Measurements from ENCODE around the gene CHCHD10. TPM values are rescaled to one million over a fixed set of nuclear protein-coding genes. Genes with fewer than 3 reads are reported as not detected.
"Not testable (repeated sequence)": the region's sequence is repeated elsewhere in the genome, so short reads cannot be mapped to it uniquely, and the experiment has no call there.

CHCHD10 gene
- total RNA-seq, 1 experiment from 2014 or later = 17.3 TPM

- no peak for DNase-seq (ENCODE audit: low spot score)
Measured at GRCh38 chr22:23750367-23750713, 17.4 kb downstream of the CHCHD10 start.

GRCh38 chr22:23749841-23750301, 17.9 kb downstream of the CHCHD10 start:
- DNase-seq (ENCODE audit: low spot score) = no peak

DNA sequence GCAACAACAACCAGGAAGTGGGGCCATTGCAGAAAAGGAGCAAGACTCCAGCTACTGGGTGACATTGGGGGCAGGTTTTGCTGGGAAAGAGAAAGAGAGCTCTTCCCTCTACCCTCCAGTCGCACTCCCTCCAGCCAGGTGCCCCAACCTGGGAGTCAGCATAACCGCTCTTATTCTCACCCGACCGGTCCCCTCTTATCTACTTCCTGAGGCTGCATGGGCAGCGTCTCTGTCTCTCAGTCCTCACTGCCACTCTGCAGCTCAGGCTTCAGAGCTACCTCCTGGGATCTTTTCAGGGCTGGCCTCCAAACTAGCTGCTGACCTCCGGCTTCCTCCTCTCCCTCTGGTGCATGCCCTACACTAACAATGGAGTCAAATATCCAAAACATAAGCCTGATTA, 22.0 kb downstream of the CHCHD10 start:
- no peak for DNase-seq (ENCODE audit: low spot score)

DNA sequence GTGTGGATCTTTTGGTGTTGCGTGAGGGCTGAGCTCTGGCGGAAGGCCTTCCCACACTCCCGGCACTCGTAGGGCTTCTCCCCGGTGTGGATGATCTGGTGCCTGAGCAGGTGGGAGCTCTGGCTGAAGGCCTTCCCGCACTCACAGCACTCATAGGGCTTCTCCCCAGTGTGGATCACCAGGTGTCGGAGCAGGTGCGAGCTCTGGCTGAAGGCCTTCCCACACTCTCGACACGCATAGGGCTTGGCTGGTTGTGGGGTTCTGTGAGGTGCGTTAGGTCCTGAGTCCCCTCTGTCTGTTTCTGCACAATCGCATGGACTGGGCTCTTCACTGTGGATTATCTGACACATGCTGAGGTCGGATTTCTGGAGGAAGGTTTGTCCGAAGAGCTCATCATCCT, 23.3 kb downstream of the CHCHD10 start:
- no peak for DNase-seq (ENCODE audit: low spot score)

DNA sequence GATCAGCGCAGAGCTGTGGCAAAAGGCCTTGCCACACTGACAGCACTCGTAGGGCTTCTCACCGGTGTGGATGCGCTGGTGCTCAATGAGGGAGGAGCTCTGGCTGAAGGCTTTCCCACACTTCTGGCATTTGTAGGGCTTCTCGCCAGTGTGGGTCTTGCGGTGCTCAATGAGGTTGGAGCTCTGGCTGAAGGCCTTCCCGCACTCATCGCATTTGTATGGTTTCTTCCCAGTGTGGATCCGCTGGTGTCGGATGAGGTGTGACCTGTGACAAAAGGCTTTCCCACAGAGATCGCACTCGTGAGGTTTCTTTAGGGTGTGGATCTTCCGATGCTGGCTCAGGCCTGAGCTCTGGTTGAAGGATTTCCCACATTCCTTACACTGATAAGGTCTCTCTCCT, 23.8 kb downstream of the CHCHD10 start:
- no peak for DNase-seq (ENCODE audit: low spot score)

DNA sequence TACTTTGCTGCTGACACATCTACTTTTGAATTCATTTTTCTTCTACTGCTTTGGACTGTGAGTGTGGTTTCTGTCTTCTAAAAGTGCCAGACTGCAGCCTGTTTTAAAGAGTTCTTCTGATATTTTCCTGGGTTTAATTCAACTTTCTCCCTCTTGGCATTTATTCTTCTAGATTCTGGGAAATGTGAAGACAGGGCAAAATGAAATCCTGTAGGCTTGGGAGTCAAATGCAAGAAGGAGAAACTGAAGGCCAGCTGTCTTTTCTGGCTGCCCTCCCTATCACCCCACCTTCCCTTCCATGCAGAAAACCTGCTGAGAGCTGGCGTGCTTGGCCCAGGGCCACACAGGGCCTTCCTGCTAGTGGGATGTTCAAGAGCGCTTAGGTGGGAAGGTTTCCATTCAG, 24.5 kb downstream of the CHCHD10 start:
- DNase-seq (ENCODE audit: low spot score) = no peak

GRCh38 chr22:23742505-23743264, 25.1 kb downstream of the CHCHD10 start:
- no peak for DNase-seq (ENCODE audit: low spot score)

GRCh38 chr22:23737696-23738095, 30.1 kb downstream of the CHCHD10 start:
- DNase-seq (ENCODE audit: low spot score) = no peak

DNA sequence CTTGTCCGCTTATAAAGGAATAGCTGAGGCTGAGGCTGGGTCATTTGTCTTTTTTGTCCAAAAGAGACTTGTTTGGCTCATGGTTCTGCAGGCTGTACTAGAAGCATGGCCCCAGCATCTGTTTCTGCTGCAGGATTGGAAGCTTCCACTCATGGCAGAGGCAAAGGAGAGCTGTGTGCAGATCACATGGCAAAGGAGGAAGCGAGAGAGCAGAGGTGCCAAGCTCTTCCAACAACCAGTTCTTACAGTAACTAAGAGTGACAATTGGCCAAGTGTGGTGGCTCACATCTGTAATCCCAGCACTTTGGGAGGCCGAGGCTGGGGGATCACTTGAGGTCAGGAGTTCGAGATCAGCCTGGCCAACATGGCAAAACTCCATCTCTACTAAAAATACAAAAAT, 39.7 kb downstream of the CHCHD10 start:
- not testable (repeated sequence) for DNase-seq (ENCODE audit: low spot score)

- no peak for DNase-seq (ENCODE audit: low spot score)
Measured at GRCh38 chr22:23722724-23723123, 45.0 kb downstream of the CHCHD10 start.

DNA sequence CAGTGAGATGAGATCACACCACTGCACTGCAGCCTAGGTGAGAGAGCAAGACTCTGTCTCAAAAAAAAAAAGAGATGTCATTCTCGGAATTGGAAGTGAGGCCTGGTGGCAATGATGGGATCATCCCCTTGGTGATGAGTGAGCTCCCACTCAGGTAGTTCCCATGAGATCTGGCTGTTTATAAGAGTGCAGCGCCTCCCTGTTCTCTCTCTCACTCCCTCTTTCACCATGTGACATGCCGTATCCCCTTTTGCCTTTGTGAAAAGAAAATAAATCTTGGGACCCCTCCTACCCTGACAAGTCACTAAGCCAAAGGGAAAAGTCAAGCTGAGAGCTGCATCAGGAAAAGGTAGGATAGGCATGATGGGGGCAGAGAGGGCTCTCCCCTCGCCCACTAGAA, 45.6 kb downstream of the CHCHD10 start:
- no peak for DNase-seq (ENCODE audit: low spot score)

GRCh38 chr22:23720855-23721254, 46.9 kb downstream of the CHCHD10 start:
- no peak for DNase-seq (ENCODE audit: low spot score)

DNA sequence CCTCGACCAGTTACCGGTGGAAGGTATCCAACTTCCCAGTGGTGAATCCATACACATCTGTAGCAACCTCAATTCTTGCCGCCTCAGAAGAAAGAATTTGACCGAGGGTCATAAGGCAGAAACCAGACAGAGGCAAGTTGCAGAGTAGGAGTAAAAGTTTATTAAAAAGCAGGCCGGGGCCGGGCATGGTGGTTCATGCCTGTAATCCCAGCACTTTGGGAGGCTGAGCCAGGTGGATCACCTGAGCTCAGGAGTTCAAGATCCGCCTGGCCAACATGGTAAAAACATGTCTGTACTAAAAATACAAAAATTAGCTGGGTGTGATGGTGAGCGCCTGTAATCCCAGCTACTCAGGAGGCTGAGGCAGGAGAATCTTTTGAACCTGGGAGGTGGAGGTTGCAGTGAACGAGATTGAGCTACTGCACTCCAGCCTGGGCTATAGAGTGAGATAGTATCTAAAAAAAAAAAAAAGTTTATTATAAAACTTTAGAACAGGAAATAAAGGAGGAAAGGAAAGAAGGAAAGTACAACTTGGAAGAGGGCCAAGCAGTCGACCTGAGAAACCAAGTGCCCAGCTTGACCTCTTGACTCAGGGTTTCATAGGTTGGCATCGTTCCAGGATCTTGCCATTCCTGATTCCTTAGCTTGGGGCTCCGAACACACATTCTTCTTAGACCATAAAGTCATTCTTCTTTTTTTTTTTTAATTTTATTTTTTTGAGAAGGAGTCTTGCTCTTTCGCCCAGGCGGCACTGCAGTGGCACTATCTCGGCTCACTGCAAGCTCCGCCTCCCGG, 49.2 kb downstream of the CHCHD10 start:
- DNase-seq (ENCODE audit: low spot score) = no peak

DNA sequence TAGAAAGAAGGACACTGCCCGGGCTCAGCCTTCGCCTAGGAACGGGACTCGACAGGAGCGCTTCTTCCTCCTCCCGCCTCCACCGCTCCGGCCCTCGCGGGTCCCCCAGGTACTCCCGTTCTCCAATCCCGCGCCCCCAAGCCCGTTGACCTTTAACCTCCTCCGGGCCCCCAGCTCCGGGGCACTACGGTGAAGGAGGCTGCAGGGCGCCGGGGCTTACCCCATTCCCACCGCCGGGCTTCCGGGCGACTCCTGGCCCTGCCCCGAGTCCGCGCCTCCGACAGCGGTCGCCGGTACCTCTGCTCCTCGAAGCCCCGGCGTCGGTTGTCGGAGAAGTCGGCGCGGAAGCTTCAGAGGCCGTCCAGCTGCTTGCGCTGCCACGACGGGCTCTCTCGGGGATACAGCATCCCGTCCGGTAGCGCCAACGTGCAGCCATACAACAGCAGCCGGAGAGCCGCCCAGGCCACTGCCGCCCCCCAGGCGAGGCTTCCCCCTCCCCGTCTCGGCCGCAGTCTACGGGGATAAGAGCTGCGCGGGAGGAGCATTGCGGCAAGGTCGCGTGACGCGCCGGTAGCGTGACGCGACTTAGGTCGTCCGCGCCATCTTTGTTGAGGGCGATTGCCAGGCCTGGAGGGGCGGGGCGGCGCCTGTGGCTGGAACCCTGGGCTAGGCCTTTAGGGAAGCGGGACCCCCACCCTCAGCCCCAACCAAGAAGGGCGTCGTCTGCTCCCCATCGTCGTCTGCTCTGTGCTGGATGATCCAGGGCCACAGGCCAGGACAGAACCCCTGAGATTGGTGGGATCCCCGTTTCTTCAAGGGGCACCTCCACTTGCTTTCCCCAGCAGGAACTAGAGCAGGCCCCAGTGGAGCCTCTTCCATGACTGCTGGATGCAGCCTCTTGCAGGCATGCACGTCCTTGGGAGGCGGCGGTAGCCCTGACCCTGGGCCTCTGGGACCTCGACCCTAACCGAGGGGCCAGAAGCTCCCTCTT, 50.7 kb downstream of the CHCHD10 start:
- DNase-seq (ENCODE audit: low spot score) = peak; percentile 48

Other genes starting within 250 kb of the CHCHD10 start
- not detected in 2 replicates for gene IGLL1, start 187.7 kb downstream of the CHCHD10 start, total RNA-seq (2014; rRNA removed; shearing (Covaris generic))
- not detected in 2 replicates for gene DRICH1, start 135.7 kb downstream of the CHCHD10 start, total RNA-seq (2014; rRNA removed; shearing (Covaris generic))
- gene RGL4, start 77.0 kb downstream of the CHCHD10 start, total RNA-seq (2014; rRNA removed; shearing (Covaris generic)) = not detected in 2 replicates
- 1.7 TPM in 2 replicates for gene ZNF70, start 16.9 kb downstream of the CHCHD10 start, total RNA-seq (2014; rRNA removed; shearing (Covaris generic))
- gene VPREB3, start 13.5 kb downstream of the CHCHD10 start, total RNA-seq (2014; rRNA removed; shearing (Covaris generic)) = not detected in 2 replicates
- 0.26 and 0.40 TPM in 2 replicates for gene C22orf15, start 5.0 kb downstream of the CHCHD10 start, total RNA-seq (2014; rRNA removed; shearing (Covaris generic))
- 8.2 and 10.3 TPM in 2 replicates for gene MMP11, start 4.9 kb upstream of the CHCHD10 start, total RNA-seq (2014; rRNA removed; shearing (Covaris generic))
- gene SMARCB1, start 19.0 kb upstream of the CHCHD10 start, total RNA-seq (2014; rRNA removed; shearing (Covaris generic)) = 69.1 and 168 TPM in 2 replicates
- 0.79 and 1.7 TPM in 2 replicates for gene DERL3, start 71.0 kb upstream of the CHCHD10 start, total RNA-seq (2014; rRNA removed; shearing (Covaris generic))
- gene SLC2A11, start 89.9 kb upstream of the CHCHD10 start, total RNA-seq (2014; rRNA removed; shearing (Covaris generic)) = 6.8 and 8.2 TPM in 2 replicates
- gene MIF, start 126.4 kb upstream of the CHCHD10 start, total RNA-seq (2014; rRNA removed; shearing (Covaris generic)) = 136 and 143 TPM in 2 replicates
- 6.3 and 7.5 TPM in 2 replicates for gene GSTT2B, start 193.2 kb upstream of the CHCHD10 start, total RNA-seq (2014; rRNA removed; shearing (Covaris generic))
- 0.79 and 1.2 TPM in 2 replicates for gene DDTL, start 198.9 kb upstream of the CHCHD10 start, total RNA-seq (2014; rRNA removed; shearing (Covaris generic))
- 78.7 and 124 TPM in 2 replicates for gene DDT, start 206.5 kb upstream of the CHCHD10 start, total RNA-seq (2014; rRNA removed; shearing (Covaris generic))
- not detected in 2 replicates for gene GSTT2, start 212.2 kb upstream of the CHCHD10 start, total RNA-seq (2014; rRNA removed; shearing (Covaris generic))
- gene GSTT4, start 237.5 kb upstream of the CHCHD10 start, total RNA-seq (2014; rRNA removed; shearing (Covaris generic)) = not detected in 2 replicates
- 11.3 and 11.5 TPM in 2 replicates for gene CABIN1, start 243.3 kb upstream of the CHCHD10 start, total RNA-seq (2014; rRNA removed; shearing (Covaris generic))